Nephron (organoid): ENCODE results near the gene KIAA1614.

ENCODE experiments used
- H3K27ac Mint-ChIP-seq, 3 experiments: 2 replicates each; pipeline ENCODE4 v1.8.0; 2020; ENCODE audit warnings: mixed read lengths in 3 of 3, mild to moderate bottlenecking in 2 of 3, moderate library complexity in 1 of 3
- H3K27me3 Mint-ChIP-seq: 2 replicates; pipeline ENCODE4 v1.8.0; 2021; ENCODE audit warnings: low read depth, mild to moderate bottlenecking, moderate library complexity, mixed read lengths
- H3K36me3 Mint-ChIP-seq: 2 replicates; pipeline ENCODE4 v1.8.0; 2020; ENCODE audit warnings: low read depth, mixed read lengths
- H3K4me1 Mint-ChIP-seq: 2 replicates; pipeline ENCODE4 v1.8.0; 2020; ENCODE audit warnings: mixed read lengths
- H3K4me3 Mint-ChIP-seq, 3 experiments: 2 replicates each; pipeline ENCODE4 v1.8.0; 2020; ENCODE audit warnings: mild to moderate bottlenecking in 3 of 3, mixed read lengths in 3 of 3, moderate library complexity in 2 of 3
- H3K9me3 Mint-ChIP-seq: 2 replicates; pipeline ENCODE4 v1.8.0; 2020; ENCODE audit warnings: mixed read lengths
- TF ChIP-seq, protein P1 (sequence below), 3 experiments: fragments of 200-600 bp; sonication (generic); IDR thresholded peaks; one replicate each; pipeline ENCODE4 v1.5.0; 2021; ENCODE audit warnings: antibody characterized with exemption in 3 of 3; ENCODE audit not compliant: unreplicated experiment in 3 of 3

Gene KIAA1614

DNA sequence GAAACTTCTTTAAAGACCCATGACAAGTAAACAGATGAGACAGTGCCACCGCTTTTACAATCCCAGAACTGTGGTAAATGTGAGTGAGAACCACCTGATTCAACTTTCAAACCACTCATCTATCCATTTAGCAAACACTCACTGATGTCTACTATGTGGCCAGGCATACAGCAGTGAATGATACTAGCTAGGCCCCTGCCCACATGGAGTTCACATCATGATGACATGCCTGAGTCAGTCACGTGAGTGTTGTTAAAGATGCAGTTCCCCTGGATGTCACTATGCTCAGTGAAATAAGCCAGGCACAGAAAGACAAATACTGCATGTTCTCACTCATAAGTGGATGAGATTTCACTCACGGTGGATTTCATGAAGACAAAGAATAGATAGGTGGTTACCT, 81.6 kb downstream of the KIAA1614 start:
- Mint-ChIP-seq H3K4me3 (no peak overlapping the region), H3K4me1 (no peaks in the 10 kb centered on the region), H3K27ac (no peak overlapping the region), H3K27me3 (no peaks in the 10 kb centered on the region), H3K9me3 (no peaks in the 10 kb centered on the region), H3K36me3 (peaks cover 54% of the 10 kb centered on the region)
- TF ChIP-seq, protein P1, sequence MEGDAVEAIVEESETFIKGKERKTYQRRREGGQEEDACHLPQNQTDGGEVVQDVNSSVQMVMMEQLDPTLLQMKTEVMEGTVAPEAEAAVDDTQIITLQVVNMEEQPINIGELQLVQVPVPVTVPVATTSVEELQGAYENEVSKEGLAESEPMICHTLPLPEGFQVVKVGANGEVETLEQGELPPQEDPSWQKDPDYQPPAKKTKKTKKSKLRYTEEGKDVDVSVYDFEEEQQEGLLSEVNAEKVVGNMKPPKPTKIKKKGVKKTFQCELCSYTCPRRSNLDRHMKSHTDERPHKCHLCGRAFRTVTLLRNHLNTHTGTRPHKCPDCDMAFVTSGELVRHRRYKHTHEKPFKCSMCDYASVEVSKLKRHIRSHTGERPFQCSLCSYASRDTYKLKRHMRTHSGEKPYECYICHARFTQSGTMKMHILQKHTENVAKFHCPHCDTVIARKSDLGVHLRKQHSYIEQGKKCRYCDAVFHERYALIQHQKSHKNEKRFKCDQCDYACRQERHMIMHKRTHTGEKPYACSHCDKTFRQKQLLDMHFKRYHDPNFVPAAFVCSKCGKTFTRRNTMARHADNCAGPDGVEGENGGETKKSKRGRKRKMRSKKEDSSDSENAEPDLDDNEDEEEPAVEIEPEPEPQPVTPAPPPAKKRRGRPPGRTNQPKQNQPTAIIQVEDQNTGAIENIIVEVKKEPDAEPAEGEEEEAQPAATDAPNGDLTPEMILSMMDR (IDR thresholded peaks at IDR 0.05; ENCODE audit: unreplicated experiment in 3 of 3): no peak

DNA sequence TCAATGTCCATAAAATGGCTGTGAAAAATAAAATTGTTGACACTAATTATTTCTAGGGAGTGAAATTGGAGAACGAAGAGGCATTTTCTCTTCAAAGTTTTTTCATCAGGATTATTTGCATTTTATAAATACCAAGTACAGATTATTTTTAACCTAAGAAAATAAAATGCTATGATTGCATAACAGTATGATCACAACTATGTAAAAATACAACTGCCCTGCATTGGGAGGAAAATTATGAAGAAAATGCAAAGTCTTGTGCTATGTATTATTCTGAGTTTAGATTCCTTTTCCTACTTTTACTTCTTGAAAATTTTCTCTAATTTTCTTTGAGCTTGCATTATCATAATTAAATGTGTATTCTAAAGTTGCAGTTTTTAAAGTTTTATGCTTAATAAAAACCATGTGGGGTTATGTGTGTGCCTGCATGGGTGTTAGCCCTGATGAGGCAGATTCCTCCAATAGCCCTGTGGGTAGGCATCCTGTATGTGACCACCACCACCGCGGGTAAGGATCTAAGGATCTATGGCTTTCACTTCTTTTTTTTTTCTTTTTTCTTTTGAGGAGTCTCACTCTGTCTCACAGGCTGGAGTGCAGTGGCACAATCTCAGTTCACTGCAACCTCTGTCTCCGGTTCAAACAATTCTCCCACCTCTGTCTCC, 85.3 kb downstream of the KIAA1614 start:
- Mint-ChIP-seq H3K27ac (no peak overlapping the region), H3K9me3 (no peaks in the 10 kb centered on the region), H3K36me3 (peaks cover 58% of the 10 kb centered on the region), H3K4me1 (no peaks in the 10 kb centered on the region), H3K27me3 (no peaks in the 10 kb centered on the region), H3K4me3 (no peak overlapping the region)
- TF ChIP-seq, protein P1 (IDR thresholded peaks at IDR 0.05; ENCODE audit: unreplicated experiment in 3 of 3): no peak
